Spleen (tissue), 7 donors: ENCODE measurements around the gene UFD1.

Experiments
- POLR2A ChIP-seq, 3 donors: fragments of 450-650 bp; IDR thresholded peaks; one replicate each; pipeline ENCODE4 v1.5.1; 2017; ENCODE audit warnings: antibody characterized with exemption in 3 of 3, mild to moderate bottlenecking in 1 of 3
- TF ChIP-seq, protein P1 (sequence below), 11 experiments: fragments of 200-600 bp in 7 of 11; fragments of 450-650 bp in 4 of 11; sonication (generic) in 4 of 11; IDR thresholded peaks in 8 of 11; conservative IDR thresholded peaks in 3 of 11; 1 replicate in 7 of 11; 2 replicates in 4 of 11; pipeline versions ENCODE4 v1.4.0 to v1.8.0; 2016 to 2021; ENCODE audit warnings: antibody characterized with exemption in 11 of 11, inconsistent platforms in 4 of 11, mild to moderate bottlenecking in 1 of 11
- donor health status: DM: no; HTN: no; CAD: no; lungs with moderate emphysema.
- donor health status: DM: no; HTN: no; CAD: no.
- donor health status: DM: no; HTN: no; CAD: no.

DNA sequence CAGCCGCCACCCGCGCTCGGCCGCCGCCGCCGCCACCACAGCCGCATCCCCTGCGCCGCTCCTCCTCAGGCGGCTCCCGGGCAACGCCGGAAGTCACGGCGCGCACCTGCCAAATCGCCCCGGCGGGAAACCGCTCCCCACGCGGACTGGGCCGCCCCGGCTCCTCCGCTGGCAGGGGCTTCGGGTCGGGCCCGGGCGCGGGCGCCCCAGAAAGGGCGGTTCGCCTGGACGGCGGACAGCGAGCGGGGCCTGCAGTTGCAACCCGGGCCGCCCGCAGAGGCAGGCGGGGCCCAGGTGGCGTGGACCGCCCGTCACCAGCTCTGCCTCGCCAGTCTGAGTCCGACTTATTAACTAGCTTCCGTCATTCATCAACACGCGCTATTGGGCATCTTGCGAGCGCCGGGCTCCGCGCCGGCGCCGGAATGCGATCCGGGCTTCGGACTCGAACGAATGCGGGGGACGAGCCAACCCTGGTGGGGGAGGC is 47.3 kb downstream of the UFD1 start, which contains the start of gene HIRA:
- TF ChIP-seq, protein P1, sequence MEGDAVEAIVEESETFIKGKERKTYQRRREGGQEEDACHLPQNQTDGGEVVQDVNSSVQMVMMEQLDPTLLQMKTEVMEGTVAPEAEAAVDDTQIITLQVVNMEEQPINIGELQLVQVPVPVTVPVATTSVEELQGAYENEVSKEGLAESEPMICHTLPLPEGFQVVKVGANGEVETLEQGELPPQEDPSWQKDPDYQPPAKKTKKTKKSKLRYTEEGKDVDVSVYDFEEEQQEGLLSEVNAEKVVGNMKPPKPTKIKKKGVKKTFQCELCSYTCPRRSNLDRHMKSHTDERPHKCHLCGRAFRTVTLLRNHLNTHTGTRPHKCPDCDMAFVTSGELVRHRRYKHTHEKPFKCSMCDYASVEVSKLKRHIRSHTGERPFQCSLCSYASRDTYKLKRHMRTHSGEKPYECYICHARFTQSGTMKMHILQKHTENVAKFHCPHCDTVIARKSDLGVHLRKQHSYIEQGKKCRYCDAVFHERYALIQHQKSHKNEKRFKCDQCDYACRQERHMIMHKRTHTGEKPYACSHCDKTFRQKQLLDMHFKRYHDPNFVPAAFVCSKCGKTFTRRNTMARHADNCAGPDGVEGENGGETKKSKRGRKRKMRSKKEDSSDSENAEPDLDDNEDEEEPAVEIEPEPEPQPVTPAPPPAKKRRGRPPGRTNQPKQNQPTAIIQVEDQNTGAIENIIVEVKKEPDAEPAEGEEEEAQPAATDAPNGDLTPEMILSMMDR (IDR thresholded peaks at IDR 0.05 in 8 of 11, conservative IDR thresholded peaks at IDR 0.05 in 3 of 11), result no peak
- TF ChIP-seq POLR2A (IDR thresholded peaks at IDR 0.05), result no peak
